ENCODE results near the gene PTPN14.
"Not testable (repeated sequence)": the region's sequence is repeated elsewhere in the genome, so short reads cannot be mapped to it uniquely, and the experiment has no call there.

The PTPN14 gene

DNA sequence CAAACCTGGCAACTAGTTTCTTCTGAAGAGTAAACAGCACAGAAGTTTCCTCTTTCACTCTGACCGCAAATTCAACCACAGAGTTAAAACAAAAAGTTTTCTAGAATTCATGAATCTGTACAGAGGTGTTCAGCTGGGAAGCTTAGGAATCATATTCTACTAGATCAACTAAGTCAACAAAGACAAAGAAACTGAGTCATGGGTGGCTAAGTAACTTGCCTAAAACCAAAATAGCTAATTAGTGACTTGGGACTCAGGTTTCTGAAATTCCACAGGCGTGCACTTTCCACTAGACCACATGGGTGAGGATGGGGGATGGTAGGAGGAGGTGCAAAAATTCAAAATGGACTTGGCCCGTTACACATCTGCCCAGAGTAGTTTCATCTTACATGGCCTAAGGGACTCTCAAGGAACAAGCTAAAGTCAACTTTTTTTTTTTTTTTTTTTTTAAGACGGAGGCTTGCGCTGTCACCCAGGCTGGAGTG, 25.8 kb downstream of the PTPN14 start:
- H3K27ac ChIP-seq (replicated peaks): no peak overlapping the region
- no peaks in the 10 kb centered on the region for H3K27me3 ChIP-seq (ENCODE audit: insufficient read depth, poor library complexity, severe bottlenecking)
- no peak for DNase-seq (ENCODE audit: low read depth in 1 of 2, low spot score in 1 of 2)
- TF ChIP-seq REST (IDR thresholded peaks at IDR 0.05; ENCODE audit: insufficient replicate concordance, low read depth) (no peak), GABPA (IDR thresholded peaks at IDR 0.05; ENCODE audit: low read depth) (no peak), POLR2AphosphoS5 (IDR thresholded peaks at IDR 0.05; ENCODE audit: low read depth) (no peak), SPI1 (IDR thresholded peaks at IDR 0.05; ENCODE audit: borderline replicate concordance, low read depth) (no peak)
- TF ChIP-seq, protein P1, sequence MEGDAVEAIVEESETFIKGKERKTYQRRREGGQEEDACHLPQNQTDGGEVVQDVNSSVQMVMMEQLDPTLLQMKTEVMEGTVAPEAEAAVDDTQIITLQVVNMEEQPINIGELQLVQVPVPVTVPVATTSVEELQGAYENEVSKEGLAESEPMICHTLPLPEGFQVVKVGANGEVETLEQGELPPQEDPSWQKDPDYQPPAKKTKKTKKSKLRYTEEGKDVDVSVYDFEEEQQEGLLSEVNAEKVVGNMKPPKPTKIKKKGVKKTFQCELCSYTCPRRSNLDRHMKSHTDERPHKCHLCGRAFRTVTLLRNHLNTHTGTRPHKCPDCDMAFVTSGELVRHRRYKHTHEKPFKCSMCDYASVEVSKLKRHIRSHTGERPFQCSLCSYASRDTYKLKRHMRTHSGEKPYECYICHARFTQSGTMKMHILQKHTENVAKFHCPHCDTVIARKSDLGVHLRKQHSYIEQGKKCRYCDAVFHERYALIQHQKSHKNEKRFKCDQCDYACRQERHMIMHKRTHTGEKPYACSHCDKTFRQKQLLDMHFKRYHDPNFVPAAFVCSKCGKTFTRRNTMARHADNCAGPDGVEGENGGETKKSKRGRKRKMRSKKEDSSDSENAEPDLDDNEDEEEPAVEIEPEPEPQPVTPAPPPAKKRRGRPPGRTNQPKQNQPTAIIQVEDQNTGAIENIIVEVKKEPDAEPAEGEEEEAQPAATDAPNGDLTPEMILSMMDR (IDR thresholded peaks at IDR 0.05; ENCODE audit: insufficient read depth, low read length): no peak
- H3K4me3 ChIP-seq (replicated peaks; ENCODE audit: insufficient read depth, low read length): no peak overlapping the region

DNA sequence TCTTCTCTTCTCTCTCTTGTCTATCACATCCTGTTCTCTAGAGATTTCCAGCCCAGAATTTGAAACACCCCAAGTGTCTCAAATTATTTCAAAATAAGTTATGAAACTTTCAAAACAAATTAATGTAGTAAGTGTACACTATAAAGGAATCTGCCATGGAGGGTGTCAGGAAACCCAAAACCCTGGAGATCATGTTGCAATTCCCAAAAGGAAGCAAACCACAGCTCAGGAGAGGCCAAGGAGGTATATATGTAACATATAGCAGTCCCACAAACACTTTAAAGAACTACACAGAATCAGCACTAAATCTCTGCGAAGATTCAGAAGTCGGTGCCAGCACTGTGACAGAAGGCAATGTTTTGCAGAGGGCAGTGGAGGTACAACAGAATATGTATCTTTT, 26.6 kb downstream of the PTPN14 start:
- H3K27ac ChIP-seq (replicated peaks): no peak overlapping the region
- TF ChIP-seq, protein P1 (IDR thresholded peaks at IDR 0.05; ENCODE audit: insufficient read depth, low read length): no peak
- TF ChIP-seq GABPA (IDR thresholded peaks at IDR 0.05; ENCODE audit: low read depth) (no peak), SPI1 (IDR thresholded peaks at IDR 0.05; ENCODE audit: borderline replicate concordance, low read depth) (no peak), REST (IDR thresholded peaks at IDR 0.05; ENCODE audit: insufficient replicate concordance, low read depth) (no peak), POLR2AphosphoS5 (IDR thresholded peaks at IDR 0.05; ENCODE audit: low read depth) (no peak)

DNA sequence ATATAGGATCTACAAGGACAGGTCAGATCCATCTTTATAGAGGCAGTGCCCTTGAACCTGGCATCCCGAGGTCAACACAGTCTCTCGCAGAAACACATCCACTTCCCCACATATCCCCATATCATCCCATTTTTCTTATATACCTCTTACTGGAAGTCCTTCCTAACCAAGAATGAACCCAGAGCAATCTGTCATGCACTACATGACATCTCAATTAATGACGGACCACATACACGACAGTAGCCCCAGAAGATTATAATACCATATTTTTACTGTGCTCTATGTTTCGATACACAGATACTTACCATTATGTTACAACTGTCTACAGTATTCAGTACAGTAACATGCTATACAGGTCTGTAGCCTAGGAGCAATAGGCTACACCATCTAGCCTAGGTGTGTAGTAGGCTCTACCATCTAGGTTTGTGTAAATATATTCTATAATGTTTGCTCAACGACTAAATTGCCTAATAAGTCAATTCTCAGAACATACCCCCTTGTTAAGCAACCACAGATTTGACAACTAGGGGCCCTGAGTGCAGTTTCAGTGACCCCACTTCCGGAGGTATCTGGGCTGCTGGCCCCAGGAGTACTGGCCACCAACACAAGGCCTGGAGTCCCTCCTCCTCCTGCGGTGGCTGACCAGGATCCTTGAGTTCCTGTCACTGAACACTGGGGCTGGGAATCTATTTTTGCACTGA, 28.1 kb downstream of the PTPN14 start:
- H3K27me3 ChIP-seq (ENCODE audit: insufficient read depth, poor library complexity, severe bottlenecking): peaks cover 2% of the 10 kb centered on the region
- no peak overlapping the region for H3K27ac ChIP-seq (replicated peaks)
- no peak overlapping the region for H3K4me3 ChIP-seq (replicated peaks; ENCODE audit: insufficient read depth, low read length)
- DNase-seq (ENCODE audit: low read depth in 1 of 2, low spot score in 1 of 2): no peak
- TF ChIP-seq REST (IDR thresholded peaks at IDR 0.05; ENCODE audit: insufficient replicate concordance, low read depth) (no peak), POLR2AphosphoS5 (IDR thresholded peaks at IDR 0.05; ENCODE audit: low read depth) (no peak), SPI1 (IDR thresholded peaks at IDR 0.05; ENCODE audit: borderline replicate concordance, low read depth) (no peak), GABPA (IDR thresholded peaks at IDR 0.05; ENCODE audit: low read depth) (no peak)
- TF ChIP-seq, protein P1 (IDR thresholded peaks at IDR 0.05; ENCODE audit: insufficient read depth, low read length): no peak

More for the DNA sequence above, 26.6 kb downstream of the PTPN14 start:
- H3K27me3 ChIP-seq (ENCODE audit: insufficient read depth, poor library complexity, severe bottlenecking): peaks cover 2% of the 10 kb centered on the region
- no peak for DNase-seq (ENCODE audit: low read depth in 1 of 2, low spot score in 1 of 2)
- H3K4me3 ChIP-seq (replicated peaks; ENCODE audit: insufficient read depth, low read length): no peak overlapping the region

DNA sequence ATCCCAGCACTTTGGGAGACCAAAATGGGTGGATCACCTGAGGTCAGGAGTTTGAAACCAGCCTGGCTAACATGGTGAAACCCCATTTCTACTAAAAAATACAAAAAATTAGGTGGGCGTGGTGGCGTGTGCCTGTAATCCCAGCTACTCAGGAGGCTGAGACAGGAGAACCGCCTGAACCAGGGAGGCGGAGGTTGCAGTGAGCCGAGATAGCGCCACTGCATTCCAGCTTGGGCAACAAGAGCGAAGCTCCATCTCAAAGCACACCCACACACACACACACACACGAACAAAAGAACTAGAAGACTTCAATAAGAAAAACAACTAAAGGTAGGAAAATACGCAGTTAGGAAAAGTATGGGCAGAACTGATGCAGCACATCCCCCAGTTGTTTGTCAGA, 29.9 kb downstream of the PTPN14 start:
- not testable (repeated sequence) for DNase-seq (ENCODE audit: low read depth in 1 of 2, low spot score in 1 of 2); H3K27ac ChIP-seq (replicated peaks); H3K4me3 ChIP-seq (replicated peaks; ENCODE audit: insufficient read depth, low read length); H3K27me3 ChIP-seq (ENCODE audit: insufficient read depth, poor library complexity, severe bottlenecking)
